Panc1 (cell line): ENCODE measurements around the gene CTNNAL1. TPM values are rescaled to one million over a fixed set of nuclear protein-coding genes. Genes with fewer than 3 reads are reported as not detected.

Experiments
- ATAC-seq: fragments of 200-7000 bp; cut with Tn5 transposase; 2 replicates; pipeline ENCODE4 v1.9.1; 2020; ENCODE audit warnings: mild to moderate bottlenecking, moderate library complexity
- BruUV-seq: library from RNA; stranded (reverse); fragments of 400-500 nt; replicated peaks from 2 replicates; lab custom pipeline; 2021; lab: Mats Ljungman, UMichigan
- CTCF ChIA-PET: fragments of 300-600 bp; sonication (Branson Sonifier 250); formaldehyde crosslinking; loops from one replicate; lab custom pipeline; 2022; ENCODE audit warnings: antibody characterized with exemption; lab: Charles Lee
- POLR2A ChIA-PET: fragments of 300-600 bp; sonication (Branson Sonifier 250); formaldehyde crosslinking; loops from one replicate; lab custom pipeline; 2022; ENCODE audit warnings: antibody characterized with exemption; lab: Charles Lee
- DNase-seq: peaks from one replicate; pipeline ENCODE4 v3.0.0-alpha.2; 2010; ENCODE audit warnings: low read depth, low spot score
- H3K27ac ChIP-seq: 2 replicates; pipeline ENCODE4 v1.5.1; 2011; ENCODE audit warnings: mild to moderate bottlenecking, low read length, inconsistent platforms
- H3K27me3 ChIP-seq: fragments of 200-500 bp; sonication (Bioruptor generic); 2 replicates; pipeline ENCODE4 v1.6.0; 2014; ENCODE audit warnings: low read length, inconsistent platforms; ENCODE audit not compliant: control insufficient read depth, insufficient read depth
- H3K36me3 ChIP-seq: fragments of 200-500 bp; sonication (Bioruptor generic); 2 replicates; pipeline ENCODE4 v1.5.1; 2014; ENCODE audit warnings: inconsistent platforms, mild to moderate bottlenecking, low read length, moderate library complexity; ENCODE audit not compliant: control insufficient read depth, insufficient read depth
- H3K4me1 ChIP-seq: 2 replicates; pipeline ENCODE4 v1.5.1; 2011; ENCODE audit warnings: inconsistent platforms, mild to moderate bottlenecking, low read length, moderate library complexity; ENCODE audit not compliant: control insufficient read depth, insufficient read depth
- H3K4me3 ChIP-seq, 2 experiments: 2 replicates each; pipeline ENCODE4 v1.5.1; 2011 to 2012; ENCODE audit warnings: low read depth in 2 of 2, low read length in 2 of 2, mild to moderate bottlenecking in 2 of 2, inconsistent platforms in 1 of 2, moderate library complexity in 1 of 2
- H3K9me3 ChIP-seq: fragments of 200-500 bp; sonication (Bioruptor generic); 2 replicates; pipeline ENCODE4 v1.5.1; 2014; ENCODE audit warnings: low read depth, mild to moderate bottlenecking, inconsistent platforms, low read length, moderate library complexity; ENCODE audit not compliant: control insufficient read depth, insufficient read depth
- POLR2AphosphoS5 ChIP-seq: IDR thresholded peaks from 2 replicates; pipeline ENCODE4 v1.6.1; 2012; ENCODE audit warnings: mild to moderate bottlenecking, low read depth, low read length, moderate library complexity
- SIN3A ChIP-seq: IDR thresholded peaks from 2 replicates; pipeline ENCODE4 v1.6.1; 2012; ENCODE audit warnings: low read depth, mild to moderate bottlenecking, low read length, moderate library complexity, borderline replicate concordance; ENCODE audit not compliant: insufficient read depth
- TCF7L2 ChIP-seq: IDR thresholded peaks from 2 replicates; pipeline ENCODE4 v1.6.1; 2011; ENCODE audit warnings: mild to moderate bottlenecking, low read depth, low read length, inconsistent platforms
- in situ Hi-C: cut with HindIII; loops from 2 replicates; pipeline ENCODE4 v1.10.0; 2016; ENCODE audit warnings: low sequenced_read_pairs, low pct_unique_long_range_greater_than_20kb
- intact Hi-C: fragments of 100-400 bp; cut with micrococcal nuclease; formaldehyde crosslinking; loops from one replicate; pipeline ENCODE4 v1.10.0; 2022; ENCODE audit not compliant: unreplicated experiment
- total RNA-seq: library from RNA; stranded (reverse); gene quantifications from one replicate; pipeline ENCODE4 v1.2.1, GENCODE V29; 2021; ENCODE audit not compliant: unreplicated experiment
- TF ChIP-seq, protein P1 (sequence below), 2 experiments: IDR thresholded peaks; 2 replicates each; pipeline ENCODE4 v1.6.1; 2011 to 2012; ENCODE audit warnings: low read depth in 2 of 2, control low read depth in 1 of 2, low read length in 1 of 2, mild to moderate bottlenecking in 1 of 2, moderate library complexity in 1 of 2; ENCODE audit not compliant: insufficient read depth in 1 of 2
- TF ChIP-seq, protein P2 (sequence below): fragments of 450-650 bp; IDR thresholded peaks from 2 replicates; pipeline ENCODE4 v1.5.1; 2017; ENCODE audit warnings: mild to moderate bottlenecking

Gene CTNNAL1
- total RNA-seq, 1 experiment from 2014 or later = 79.8 TPM

- ChIA-PET CTCF (no interaction called here), POLR2A (no interaction called here)
- no peak for DNase-seq
- TF ChIP-seq TCF7L2 = no peak
- H3K27ac ChIP-seq = no peak overlapping the region
- no TSS peak for BruUV-seq
- H3K9me3 ChIP-seq = peaks cover 3% of the 10 kb centered on the region; the same call in 1 of the 2 replicates
- no peaks in the 10 kb centered on the region; the same call in 1 of the 2 replicates for H3K36me3 ChIP-seq
- H3K4me3 ChIP-seq = no peak overlapping the region
- ATAC-seq = peak; percentile 86
- no peaks in the 10 kb centered on the region for H3K27me3 ChIP-seq
- intact Hi-C loops (no loop called here), in situ Hi-C loops (no loop called here)
- no peaks in the 10 kb centered on the region for H3K4me1 ChIP-seq
Observed at GRCh38 chr9:109001275-109001676, 12.0 kb downstream of the CTNNAL1 start.

DNA sequence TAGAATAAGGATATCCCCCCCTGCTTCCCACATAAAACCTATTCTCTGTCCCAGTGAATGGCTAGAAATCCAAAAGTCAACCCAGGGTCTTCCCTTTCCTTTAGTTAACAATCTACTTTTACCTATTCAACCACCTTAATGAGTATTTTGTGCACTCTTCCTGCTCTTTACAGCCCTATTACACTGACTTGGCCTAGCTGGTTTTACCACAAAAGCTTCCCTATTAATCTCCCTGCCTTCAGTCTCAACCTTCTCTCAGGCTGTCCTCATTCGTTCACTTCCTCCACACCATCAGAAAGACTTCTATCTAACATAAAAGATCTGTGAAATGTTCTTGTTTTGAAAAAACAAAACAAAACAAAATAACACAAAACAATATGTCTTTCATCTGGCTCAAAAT is 16.2 kb downstream of the CTNNAL1 start:
- Histone ChIP-seq H3K4me1 (no peaks in the 10 kb centered on the region), H3K9me3 (no peaks in the 10 kb centered on the region), H3K36me3 (no peaks in the 10 kb centered on the region), H3K27me3 (no peaks in the 10 kb centered on the region), H3K27ac (no peak overlapping the region), H3K4me3 (no peak overlapping the region)
- intact Hi-C loops (no loop called here), in situ Hi-C loops (no loop called here)
- TF ChIP-seq POLR2AphosphoS5 = no peak
- TF ChIP-seq SIN3A = no peak
- TF ChIP-seq, protein P1, sequence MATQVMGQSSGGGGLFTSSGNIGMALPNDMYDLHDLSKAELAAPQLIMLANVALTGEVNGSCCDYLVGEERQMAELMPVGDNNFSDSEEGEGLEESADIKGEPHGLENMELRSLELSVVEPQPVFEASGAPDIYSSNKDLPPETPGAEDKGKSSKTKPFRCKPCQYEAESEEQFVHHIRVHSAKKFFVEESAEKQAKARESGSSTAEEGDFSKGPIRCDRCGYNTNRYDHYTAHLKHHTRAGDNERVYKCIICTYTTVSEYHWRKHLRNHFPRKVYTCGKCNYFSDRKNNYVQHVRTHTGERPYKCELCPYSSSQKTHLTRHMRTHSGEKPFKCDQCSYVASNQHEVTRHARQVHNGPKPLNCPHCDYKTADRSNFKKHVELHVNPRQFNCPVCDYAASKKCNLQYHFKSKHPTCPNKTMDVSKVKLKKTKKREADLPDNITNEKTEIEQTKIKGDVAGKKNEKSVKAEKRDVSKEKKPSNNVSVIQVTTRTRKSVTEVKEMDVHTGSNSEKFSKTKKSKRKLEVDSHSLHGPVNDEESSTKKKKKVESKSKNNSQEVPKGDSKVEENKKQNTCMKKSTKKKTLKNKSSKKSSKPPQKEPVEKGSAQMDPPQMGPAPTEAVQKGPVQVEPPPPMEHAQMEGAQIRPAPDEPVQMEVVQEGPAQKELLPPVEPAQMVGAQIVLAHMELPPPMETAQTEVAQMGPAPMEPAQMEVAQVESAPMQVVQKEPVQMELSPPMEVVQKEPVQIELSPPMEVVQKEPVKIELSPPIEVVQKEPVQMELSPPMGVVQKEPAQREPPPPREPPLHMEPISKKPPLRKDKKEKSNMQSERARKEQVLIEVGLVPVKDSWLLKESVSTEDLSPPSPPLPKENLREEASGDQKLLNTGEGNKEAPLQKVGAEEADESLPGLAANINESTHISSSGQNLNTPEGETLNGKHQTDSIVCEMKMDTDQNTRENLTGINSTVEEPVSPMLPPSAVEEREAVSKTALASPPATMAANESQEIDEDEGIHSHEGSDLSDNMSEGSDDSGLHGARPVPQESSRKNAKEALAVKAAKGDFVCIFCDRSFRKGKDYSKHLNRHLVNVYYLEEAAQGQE (IDR thresholded peaks at IDR 0.05; ENCODE audit: insufficient read depth in 1 of 2, low read depth in 2 of 2, low read length in 1 of 2) = no peak
- no peak for TF ChIP-seq TCF7L2
- TF ChIP-seq, protein P2, sequence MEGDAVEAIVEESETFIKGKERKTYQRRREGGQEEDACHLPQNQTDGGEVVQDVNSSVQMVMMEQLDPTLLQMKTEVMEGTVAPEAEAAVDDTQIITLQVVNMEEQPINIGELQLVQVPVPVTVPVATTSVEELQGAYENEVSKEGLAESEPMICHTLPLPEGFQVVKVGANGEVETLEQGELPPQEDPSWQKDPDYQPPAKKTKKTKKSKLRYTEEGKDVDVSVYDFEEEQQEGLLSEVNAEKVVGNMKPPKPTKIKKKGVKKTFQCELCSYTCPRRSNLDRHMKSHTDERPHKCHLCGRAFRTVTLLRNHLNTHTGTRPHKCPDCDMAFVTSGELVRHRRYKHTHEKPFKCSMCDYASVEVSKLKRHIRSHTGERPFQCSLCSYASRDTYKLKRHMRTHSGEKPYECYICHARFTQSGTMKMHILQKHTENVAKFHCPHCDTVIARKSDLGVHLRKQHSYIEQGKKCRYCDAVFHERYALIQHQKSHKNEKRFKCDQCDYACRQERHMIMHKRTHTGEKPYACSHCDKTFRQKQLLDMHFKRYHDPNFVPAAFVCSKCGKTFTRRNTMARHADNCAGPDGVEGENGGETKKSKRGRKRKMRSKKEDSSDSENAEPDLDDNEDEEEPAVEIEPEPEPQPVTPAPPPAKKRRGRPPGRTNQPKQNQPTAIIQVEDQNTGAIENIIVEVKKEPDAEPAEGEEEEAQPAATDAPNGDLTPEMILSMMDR = no peak
- ChIA-PET POLR2A (no interaction called here), CTCF (no interaction called here)
- BruUV-seq = no TSS peak
- ATAC-seq (no peak), DNase-seq (no peak)

- TF ChIP-seq TCF7L2 (no peak), POLR2AphosphoS5 (no peak), SIN3A (no peak)
- TF ChIP-seq, protein P2 = no peak
- TF ChIP-seq, protein P1 (IDR thresholded peaks at IDR 0.05; ENCODE audit: insufficient read depth in 1 of 2, low read depth in 2 of 2, low read length in 1 of 2) = no peak
- no peaks in the 10 kb centered on the region for H3K9me3 ChIP-seq
- intact Hi-C loops = no loop called here
- H3K27ac ChIP-seq = no peak overlapping the region
- no peaks in the 10 kb centered on the region for H3K27me3 ChIP-seq
- H3K4me1 ChIP-seq = no peaks in the 10 kb centered on the region
- no peaks in the 10 kb centered on the region for H3K36me3 ChIP-seq
- CTCF ChIA-PET = no interaction called here
- ATAC-seq (no peak), DNase-seq (no peak)
- BruUV-seq = no TSS peak
- POLR2A ChIA-PET = no interaction called here
- no peak overlapping the region for H3K4me3 ChIP-seq
- in situ Hi-C loops = no loop called here
Observed at GRCh38 chr9:108996643-108997042, 16.7 kb downstream of the CTNNAL1 start.
